GM19351 (cell line): ENCODE results near the gene TMPRSS3.

Experiments used
- ATAC-seq: cut with Tn5 transposase; IDR thresholded peaks from one replicate; pipeline ENCODE4 v1.9.1; 2021; ENCODE audit warnings: mild to moderate bottlenecking, moderate library complexity; ENCODE audit not compliant: unreplicated experiment

TMPRSS3 gene

GRCh38 chr21:42390193-42390592 is 5.7 kb downstream of the TMPRSS3 start:
- no peak for ATAC-seq

- ATAC-seq, result no peak
Observed at GRCh38 chr21:42389449-42389835, 6.4 kb downstream of the TMPRSS3 start.

DNA sequence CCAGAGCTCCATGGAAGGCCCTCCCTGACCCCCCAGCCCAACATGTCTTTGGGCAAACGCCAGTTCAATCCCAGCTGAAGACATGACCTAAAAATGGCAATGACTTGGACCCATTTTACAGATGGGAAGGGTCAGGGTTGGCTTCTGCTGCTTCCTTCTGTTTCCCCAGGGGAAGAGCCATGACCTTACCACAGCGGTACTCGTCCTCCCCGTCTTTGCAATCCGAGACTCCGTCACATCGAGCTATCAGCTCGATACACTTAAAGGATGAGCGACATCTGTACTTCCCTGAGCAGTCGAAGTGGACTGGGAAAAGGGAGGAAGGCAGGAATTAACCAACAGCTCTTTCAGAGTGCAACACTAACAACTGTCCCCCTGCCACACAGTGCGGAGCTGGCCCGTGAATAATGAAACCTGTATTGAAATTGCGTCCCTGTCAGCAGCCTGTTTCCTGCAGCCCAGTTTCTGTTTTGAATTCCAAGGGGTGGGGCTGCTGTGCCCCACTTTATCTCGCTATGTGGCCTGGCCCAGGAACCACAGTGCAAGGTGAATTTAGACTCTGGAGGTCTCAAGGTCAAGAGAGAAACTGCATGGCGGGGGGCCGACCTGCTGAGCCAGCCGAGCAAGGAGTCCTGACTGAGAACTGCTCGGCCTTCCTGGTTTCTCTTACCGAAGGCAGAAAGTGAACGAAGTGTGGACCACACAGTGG is 7.0 kb downstream of the TMPRSS3 start:
- ATAC-seq, result no peak

DNA sequence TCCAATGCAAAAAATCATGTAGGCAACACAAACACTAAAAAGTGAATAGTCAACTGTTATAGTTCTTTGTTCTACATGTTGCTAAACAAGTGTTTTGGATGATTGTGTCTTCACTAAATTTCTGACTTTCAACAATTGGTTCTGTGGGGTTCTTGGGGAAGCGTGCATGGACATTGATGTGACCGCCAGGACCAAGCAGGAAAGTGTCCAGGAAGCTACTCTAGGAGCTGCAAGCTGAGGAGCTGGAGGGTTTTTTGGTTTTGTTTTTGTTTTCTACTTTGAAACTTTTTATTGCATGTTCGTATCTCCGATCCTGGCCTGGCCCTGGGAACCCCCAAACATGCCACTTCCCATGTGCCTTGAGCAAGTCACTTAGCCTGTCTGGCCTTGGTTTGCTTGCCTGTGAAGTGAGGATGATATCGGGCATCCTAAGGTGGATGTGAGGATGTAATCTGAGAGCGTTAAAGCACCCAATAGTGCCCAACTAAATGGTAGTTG is 8.0 kb downstream of the TMPRSS3 start:
- no peak for ATAC-seq

- ATAC-seq, result no peak
Observed at GRCh38 chr21:42387164-42387563, 8.7 kb downstream of the TMPRSS3 start.

- ATAC-seq, result no peak
Observed at GRCh38 chr21:42386034-42386591, 9.7 kb downstream of the TMPRSS3 start.

- ATAC-seq, result no peak
Observed at GRCh38 chr21:42385619-42386018, 10.2 kb downstream of the TMPRSS3 start.

GRCh38 chr21:42384989-42385388 is 10.9 kb downstream of the TMPRSS3 start:
- no peak for ATAC-seq

DNA sequence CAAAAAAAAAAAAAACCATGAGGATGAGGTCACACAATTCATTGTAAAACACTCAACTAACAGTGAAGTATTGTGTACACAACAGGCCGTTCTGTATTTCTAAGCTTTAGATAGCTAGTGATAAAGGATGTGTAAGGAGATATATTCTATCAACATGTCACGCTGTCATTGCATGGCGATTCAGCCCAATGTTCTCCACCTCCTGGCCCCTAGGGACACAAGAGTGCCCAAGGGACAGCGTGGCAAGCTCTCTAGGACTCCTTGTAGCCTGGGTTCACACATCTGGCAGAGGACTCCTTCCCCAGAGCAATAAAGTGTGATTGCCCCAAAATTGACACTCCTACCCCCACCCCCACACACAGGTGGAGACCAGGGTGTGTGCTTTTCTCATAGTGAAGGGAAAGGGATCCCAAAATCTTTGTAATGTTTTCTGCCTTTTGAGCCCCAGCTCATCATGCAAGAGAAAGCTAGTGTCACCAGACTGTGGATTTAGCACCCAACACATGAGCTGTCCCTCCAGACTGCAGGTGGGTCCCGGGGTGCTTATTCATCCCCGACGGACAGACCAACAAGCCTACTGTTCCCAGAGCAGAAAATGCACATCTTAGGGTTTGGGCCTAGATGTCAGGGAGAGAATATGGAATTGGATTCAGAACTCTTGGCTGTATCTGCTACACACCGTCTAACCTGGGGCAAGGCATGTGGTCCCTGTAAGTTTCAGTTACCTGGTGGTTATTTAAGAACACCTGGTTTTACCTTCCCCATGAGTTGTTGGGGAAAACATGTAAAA is 11.5 kb downstream of the TMPRSS3 start:
- no peak for ATAC-seq

DNA sequence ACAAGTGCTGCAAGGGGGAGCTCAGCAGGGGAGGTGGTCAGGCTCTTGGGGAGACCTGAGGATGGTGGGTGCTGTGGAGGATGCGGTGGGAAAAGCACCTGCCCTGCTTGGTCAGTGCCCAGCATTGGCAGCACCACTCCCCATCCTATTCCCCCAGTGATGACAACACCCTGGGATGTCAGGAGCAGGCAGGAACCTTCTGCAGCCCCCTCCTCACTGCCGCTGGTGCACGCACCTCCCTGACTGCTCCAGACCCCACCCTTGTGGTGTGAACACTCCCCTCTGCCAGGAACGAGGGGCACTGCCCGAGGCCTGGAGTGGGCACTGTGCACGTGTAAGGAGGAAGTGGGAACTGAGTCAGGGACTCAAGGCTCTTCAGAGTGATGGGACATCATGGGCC is 12.5 kb downstream of the TMPRSS3 start:
- no peak for ATAC-seq

DNA sequence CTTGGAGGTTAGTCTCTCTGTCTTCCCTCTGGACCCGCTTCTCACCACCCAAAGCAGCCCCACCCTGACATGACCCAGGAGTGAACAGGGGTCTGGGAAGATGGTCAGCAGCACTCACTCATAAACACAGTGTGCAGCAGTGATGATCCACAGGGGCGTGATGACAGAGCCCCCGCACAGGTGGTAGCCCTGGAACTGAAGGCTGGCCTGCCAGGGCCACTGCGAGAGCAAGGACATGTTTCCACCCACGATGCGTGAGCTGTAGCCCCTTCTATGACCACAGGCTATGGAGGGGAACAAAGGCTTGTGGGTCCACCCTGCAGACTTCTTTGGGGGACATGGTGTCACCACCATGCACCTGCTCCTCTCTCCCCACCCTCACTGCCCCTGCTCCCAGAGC is 12.9 kb downstream of the TMPRSS3 start:
- ATAC-seq, result no peak

DNA sequence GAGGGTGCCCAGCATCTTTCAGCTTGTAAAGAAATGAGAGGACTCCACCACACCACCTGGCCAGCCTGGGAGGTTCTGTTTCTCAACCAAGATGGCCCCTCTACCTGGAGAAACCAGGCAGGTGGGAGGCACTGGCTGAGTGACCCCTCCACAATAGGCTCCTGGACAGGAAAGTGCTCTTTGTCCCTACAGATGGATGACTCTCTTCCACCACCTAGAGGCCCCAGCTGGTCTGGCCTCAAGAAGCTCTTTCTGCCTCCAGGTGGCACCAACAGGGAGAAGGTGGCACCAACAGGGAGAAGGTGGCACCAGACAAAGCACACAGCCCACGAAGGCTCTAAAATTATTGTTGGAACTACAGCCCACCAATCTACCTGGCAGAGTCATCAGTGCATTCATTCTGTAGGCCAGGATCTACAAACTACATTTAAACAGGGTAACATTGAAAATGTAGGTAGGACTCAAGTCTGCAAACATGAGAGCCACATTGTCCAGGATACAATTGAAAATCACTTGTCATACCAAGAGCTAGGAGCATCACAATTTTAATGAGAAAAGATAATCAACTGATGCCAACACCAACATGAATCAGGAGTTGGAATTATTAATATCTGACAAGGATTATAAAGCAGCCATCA is 14.4 kb downstream of the TMPRSS3 start:
- no peak for ATAC-seq

DNA sequence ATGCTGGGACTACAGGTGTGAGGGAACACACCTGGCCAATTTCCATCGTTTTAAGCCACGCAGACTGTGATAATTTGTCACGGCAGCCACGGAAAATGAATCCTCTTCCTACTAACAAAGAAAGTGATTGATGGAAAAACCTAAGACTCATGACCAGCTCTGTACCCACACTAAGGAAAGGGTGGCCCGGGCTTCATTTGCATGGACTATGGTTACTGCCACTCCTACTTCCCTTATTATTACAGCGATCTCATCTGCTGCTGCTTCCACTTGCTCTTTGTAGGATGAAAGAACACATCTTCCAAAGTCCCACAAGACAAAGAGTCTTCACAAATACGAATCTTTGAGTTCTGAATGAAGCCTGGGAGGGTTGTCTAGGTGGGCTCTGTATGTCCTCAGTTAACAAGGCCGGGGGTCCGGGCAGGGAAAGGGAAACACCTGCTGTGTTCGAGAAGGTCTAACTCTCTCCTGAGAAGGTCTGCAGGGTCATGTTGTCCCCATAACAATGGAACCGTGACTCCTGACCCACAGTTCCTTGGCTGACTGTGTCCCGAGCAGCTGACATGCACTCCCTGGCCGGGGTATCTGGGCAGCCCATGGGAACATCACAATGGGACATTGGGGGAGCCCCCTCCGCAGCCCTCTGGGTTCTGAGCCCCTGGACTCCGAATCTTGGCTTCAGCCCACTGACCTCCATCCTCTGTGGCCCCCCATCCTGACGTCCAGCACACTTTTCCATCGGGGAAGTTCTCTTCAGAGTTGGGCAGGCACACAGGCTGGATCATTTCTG is 16.2 kb downstream of the TMPRSS3 start:
- no peak for ATAC-seq

DNA sequence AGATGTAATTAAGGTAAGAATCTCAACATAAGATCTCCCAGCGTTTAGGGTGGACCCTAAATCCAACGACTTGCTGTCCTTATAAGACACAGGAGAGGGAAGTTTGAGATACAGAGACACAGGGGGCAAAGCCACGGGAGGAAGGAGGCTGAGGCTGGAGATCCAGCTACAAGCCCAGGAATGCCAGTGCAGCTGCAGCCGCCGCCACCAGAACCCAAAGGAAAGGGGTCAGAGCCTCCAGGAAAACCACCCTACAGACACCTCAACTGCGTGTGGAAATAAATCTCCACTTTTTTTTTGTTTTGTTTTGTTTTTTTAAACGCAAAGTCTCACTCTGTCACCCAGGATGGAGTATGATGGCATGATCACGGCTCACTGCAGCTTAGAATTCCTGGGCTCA is 17.4 kb downstream of the TMPRSS3 start:
- ATAC-seq, result no peak

- ATAC-seq, result no peak
Observed at GRCh38 chr21:42377951-42378340, 17.9 kb downstream of the TMPRSS3 start.

- no peak for ATAC-seq
Observed at GRCh38 chr21:42377211-42377950, 18.5 kb downstream of the TMPRSS3 start.

DNA sequence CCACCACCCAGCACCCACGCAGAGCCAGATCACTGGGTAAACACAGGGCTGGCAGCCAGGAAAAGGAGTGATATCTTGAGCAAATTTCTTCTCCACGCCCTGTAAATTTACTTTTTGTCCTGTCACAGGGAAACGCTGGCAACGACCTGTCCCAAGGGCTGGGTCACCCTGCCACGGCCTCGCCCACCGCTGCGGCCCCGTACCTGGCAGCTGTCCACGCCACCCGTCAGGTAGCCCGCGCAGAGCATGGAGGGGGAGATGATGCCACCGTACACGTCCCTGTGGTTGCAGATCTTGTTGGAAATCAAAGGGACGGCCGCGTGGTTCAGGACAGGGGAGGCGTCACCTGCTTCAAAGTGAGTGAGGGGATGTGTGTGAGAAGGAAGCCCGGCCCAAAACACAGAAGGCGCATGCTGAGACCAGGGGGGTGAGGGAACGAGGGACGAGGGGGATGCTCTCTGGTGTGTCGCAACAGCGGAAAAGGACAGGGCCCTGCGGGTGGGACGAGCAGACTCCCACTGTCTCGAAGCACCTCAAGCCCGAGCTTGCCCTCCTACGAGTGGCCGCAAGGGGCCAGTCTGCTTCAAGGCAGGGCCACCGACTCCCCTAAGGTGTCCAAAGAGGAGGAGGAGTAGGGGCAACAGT is 19.4 kb downstream of the TMPRSS3 start:
- no peak for ATAC-seq

- ATAC-seq, result no peak
Observed at GRCh38 chr21:42375966-42376337, 19.9 kb downstream of the TMPRSS3 start.

- ATAC-seq, result no peak
Observed at GRCh38 chr21:42375506-42375905, 20.3 kb downstream of the TMPRSS3 start.
